Neural crest cell (in vitro differentiated cells): ENCODE results near the gene PPM1L. TPM values are rescaled to one million over a fixed set of nuclear protein-coding genes. Genes with fewer than 3 reads are reported as not detected.

Experiments
- DNase-seq: peaks from one replicate; pipeline ENCODE4 v3.0.0; 2021; ENCODE audit warnings: low read depth, mixed read lengths, low spot score
- H3K27ac Mint-ChIP-seq: one replicate; pipeline ENCODE4 v1.8.0; 2021; ENCODE audit warnings: mild to moderate bottlenecking, mixed read lengths; ENCODE audit not compliant: unreplicated experiment
- H3K27me3 Mint-ChIP-seq: 2 replicates; pipeline ENCODE4 v1.8.0; 2021; ENCODE audit warnings: low read depth, mild to moderate bottlenecking, mixed read lengths
- H3K36me3 Mint-ChIP-seq: 2 replicates; pipeline ENCODE4 v1.8.0; 2021; ENCODE audit warnings: low read depth, mild to moderate bottlenecking, mixed read lengths
- H3K4me1 Mint-ChIP-seq: 2 replicates; pipeline ENCODE4 v1.8.0; 2021; ENCODE audit warnings: mixed read lengths
- H3K4me3 Mint-ChIP-seq: one replicate; pipeline ENCODE4 v1.8.0; 2021; ENCODE audit warnings: mild to moderate bottlenecking, mixed read lengths
- H3K9me3 Mint-ChIP-seq: 2 replicates; pipeline ENCODE4 v1.8.0; 2021; ENCODE audit warnings: mixed read lengths
- total RNA-seq: library from RNA; stranded (reverse); gene quantifications from 2 replicates; pipeline ENCODE4 v1.2.1, GENCODE V29; 2021
- TF ChIP-seq, protein P1 (sequence below): fragments of 200-600 bp; sonication (generic); conservative IDR thresholded peaks from 2 replicates; pipeline ENCODE4 v1.5.0; 2021; ENCODE audit warnings: antibody characterized with exemption, mild to moderate bottlenecking

The PPM1L gene
- total RNA-seq, 1 donor from 2014 or later, result 34.3 TPM

DNA sequence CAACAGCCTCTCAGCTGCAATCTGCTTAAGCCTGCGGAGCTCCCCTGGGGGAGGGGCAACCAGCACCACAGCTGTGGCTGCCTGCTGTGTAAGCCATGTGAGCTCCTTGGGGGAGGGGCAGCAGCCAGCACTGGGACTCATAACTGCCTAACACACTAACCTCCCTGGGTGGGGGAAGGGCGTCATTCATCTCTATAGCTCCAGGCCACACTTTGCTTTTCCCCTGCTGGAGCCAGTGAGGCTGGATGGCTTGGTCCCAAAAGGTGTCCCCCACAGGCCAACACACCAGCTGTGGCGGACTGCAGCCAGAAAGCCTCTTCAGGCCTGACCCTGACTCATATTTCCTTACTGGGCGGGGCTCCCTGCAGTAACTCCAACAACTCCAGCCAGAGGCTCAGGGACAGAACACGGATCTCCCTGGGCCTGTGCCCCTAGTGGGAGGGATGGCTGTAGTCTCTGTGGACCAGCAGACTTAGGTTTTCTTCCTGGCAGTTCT is 129.8 kb downstream of the PPM1L start:
- Mint-ChIP-seq H3K27me3 (no peaks in the 10 kb centered on the region), H3K4me1 (peaks cover 14% of the 10 kb centered on the region), H3K27ac (peak overlapping the region; percentile 58), H3K36me3 (peaks cover 33% of the 10 kb centered on the region), H3K9me3 (peaks cover 34% of the 10 kb centered on the region), H3K4me3 (no peak overlapping the region)
- peak; percentile 35 for DNase-seq
- TF ChIP-seq, protein P1, sequence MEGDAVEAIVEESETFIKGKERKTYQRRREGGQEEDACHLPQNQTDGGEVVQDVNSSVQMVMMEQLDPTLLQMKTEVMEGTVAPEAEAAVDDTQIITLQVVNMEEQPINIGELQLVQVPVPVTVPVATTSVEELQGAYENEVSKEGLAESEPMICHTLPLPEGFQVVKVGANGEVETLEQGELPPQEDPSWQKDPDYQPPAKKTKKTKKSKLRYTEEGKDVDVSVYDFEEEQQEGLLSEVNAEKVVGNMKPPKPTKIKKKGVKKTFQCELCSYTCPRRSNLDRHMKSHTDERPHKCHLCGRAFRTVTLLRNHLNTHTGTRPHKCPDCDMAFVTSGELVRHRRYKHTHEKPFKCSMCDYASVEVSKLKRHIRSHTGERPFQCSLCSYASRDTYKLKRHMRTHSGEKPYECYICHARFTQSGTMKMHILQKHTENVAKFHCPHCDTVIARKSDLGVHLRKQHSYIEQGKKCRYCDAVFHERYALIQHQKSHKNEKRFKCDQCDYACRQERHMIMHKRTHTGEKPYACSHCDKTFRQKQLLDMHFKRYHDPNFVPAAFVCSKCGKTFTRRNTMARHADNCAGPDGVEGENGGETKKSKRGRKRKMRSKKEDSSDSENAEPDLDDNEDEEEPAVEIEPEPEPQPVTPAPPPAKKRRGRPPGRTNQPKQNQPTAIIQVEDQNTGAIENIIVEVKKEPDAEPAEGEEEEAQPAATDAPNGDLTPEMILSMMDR, result no peak

DNA sequence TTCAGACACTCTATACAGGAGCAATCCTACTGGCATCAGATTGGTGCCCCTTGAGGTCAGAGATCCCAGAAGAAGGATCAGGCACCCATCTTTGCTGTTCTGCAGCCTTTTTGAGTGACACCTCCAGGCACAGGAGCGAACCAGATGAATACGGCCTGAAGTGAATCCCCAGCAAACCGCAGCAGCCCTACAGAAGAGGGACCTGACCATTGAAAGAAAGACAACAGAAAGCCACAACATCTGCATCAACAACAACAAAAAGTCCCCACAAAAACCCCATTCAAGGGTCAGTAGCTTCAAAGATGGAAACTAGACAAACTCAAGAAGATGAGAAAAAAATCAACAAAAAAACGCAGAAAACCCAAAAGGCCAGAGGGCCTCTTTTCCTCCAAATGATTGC is 130.4 kb downstream of the PPM1L start:
- Mint-ChIP-seq H3K27me3 (no peaks in the 10 kb centered on the region), H3K4me1 (peaks cover 14% of the 10 kb centered on the region), H3K4me3 (no peak overlapping the region), H3K27ac (peak overlapping the region; percentile 46), H3K9me3 (peaks cover 36% of the 10 kb centered on the region), H3K36me3 (peaks cover 34% of the 10 kb centered on the region)
- TF ChIP-seq, protein P1, result no peak
- no peak for DNase-seq

DNA sequence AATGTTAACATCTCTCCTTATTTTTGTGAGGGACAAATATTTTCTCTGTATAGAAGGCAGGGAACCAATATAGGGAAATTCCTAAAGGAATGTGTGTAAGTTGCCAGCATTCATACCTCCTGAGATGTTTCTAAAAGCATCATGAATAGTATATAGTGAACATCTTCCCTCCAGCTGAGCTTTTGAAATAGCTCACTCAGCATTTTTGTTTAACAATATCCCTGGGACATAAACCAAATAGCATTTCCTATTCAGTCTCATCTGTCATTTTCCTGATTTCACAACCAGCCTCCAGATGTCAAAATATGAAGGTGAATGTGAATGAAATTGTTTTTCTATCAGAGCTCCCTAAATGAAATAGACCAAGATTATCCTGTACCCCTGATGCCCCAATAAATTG is 137.2 kb downstream of the PPM1L start:
- no peak overlapping the region for H3K4me3 Mint-ChIP-seq
- no peak for DNase-seq
- peaks cover 7% of the 10 kb centered on the region for H3K4me1 Mint-ChIP-seq
- no peaks in the 10 kb centered on the region for H3K27me3 Mint-ChIP-seq
- no peak overlapping the region for H3K27ac Mint-ChIP-seq
- TF ChIP-seq, protein P1, result no peak
- peaks cover 18% of the 10 kb centered on the region for H3K9me3 Mint-ChIP-seq
- H3K36me3 Mint-ChIP-seq, result peaks cover 14% of the 10 kb centered on the region

DNA sequence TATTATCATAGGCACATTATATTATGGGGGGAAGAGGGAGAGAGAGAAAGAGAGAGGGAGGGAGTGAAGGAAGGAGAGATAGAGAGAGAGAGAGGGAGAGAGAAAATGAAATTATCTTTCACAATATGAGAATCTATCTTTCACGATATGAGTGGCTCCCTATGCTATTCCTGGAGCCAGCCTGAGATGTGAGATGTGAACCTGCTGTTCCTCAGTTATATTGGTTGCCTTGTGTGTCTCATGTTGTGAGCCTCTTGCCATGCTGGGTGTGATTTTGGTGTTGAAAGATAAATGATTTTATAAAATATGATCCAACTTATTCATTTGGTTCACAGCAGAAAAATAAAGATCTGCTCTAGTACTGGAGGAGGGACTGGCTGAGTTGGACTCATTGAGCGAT is 148.7 kb downstream of the PPM1L start:
- Mint-ChIP-seq H3K4me1 (peaks cover 4% of the 10 kb centered on the region), H3K36me3 (no peaks in the 10 kb centered on the region), H3K9me3 (no peaks in the 10 kb centered on the region), H3K27ac (no peak overlapping the region), H3K4me3 (no peak overlapping the region), H3K27me3 (no peaks in the 10 kb centered on the region)
- TF ChIP-seq, protein P1, result no peak
- no peak for DNase-seq

DNA sequence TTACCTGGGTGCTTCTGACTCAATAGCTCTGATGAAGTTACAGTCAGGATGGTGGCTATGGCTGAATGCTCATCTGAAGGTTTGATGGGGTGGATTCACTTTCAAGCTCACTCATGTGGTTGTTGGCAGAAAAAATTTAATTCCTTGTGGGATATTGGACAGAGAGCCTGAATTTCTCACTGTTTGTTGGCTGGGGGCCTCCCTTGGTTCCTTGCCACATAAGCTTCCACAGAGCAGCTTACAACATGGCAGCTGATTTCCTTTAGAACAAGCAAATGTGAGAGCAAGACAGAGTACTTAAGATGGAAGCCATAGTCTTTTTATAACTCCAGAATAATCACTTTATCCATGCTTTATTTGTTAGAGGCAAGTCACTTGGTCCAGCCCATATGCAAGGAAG is 150.6 kb downstream of the PPM1L start:
- Mint-ChIP-seq H3K36me3 (no peaks in the 10 kb centered on the region), H3K9me3 (no peaks in the 10 kb centered on the region), H3K27ac (no peak overlapping the region), H3K4me1 (peaks cover 5% of the 10 kb centered on the region), H3K4me3 (no peak overlapping the region), H3K27me3 (no peaks in the 10 kb centered on the region)
- TF ChIP-seq, protein P1, result no peak
- no peak for DNase-seq
